Lower leg skin (tissue), 4 donors: ENCODE results near the gene ZNF669. TPM values are rescaled to one million over a fixed set of nuclear protein-coding genes. Genes with fewer than 3 reads are reported as not detected.

Experiments used
- DNase-seq, 2 donors: peaks; one replicate each; pipeline ENCODE4 v3.0.0-alpha.2; 2019; ENCODE audit warnings: low spot score in 2 of 2
- H3K4me3 ChIP-seq: fragments of 200-600 bp; sonication (generic); 2 replicates; pipeline ENCODE4 v1.5.1; 2017; ENCODE audit warnings: mild to moderate bottlenecking, low read depth; ENCODE audit not compliant: poor library complexity, severe bottlenecking
- POLR2A ChIP-seq, 2 donors: fragments of 450-650 bp; IDR thresholded peaks; one replicate each; pipeline ENCODE4 v1.6.1; 2016 to 2017; ENCODE audit warnings: antibody characterized with exemption in 2 of 2, mild to moderate bottlenecking in 1 of 2, moderate library complexity in 1 of 2
- WGBS, 2 donors: methylation state at CpG; one replicate each; pipeline ENCODE4 v1.1.5; 2018; 5-methylcytosine and 5-hydroxymethylcytosine counted together
- intact Hi-C: fragments of 100-400 bp; cut with DNase I; formaldehyde crosslinking; loops from one replicate; pipeline ENCODE4 v1.15.0; 2023; ENCODE audit warnings: low total_unique reads
- total RNA-seq, 4 donors: library from RNA; depleted of rRNA; stranded (reverse); fragments of >200 nt; gene quantifications; one replicate each; pipeline ENCODE4 v1.1.0, GENCODE V29; 2016
- TF ChIP-seq, protein P1 (sequence below), 3 donors: fragments of 450-650 bp; IDR thresholded peaks; one replicate each; pipeline ENCODE4 v1.5.1; 2016; ENCODE audit warnings: antibody characterized with exemption in 3 of 3, mild to moderate bottlenecking in 3 of 3, moderate library complexity in 2 of 3

Gene ZNF669
- total RNA-seq, 4 donors from 2014 or later: 5.4 to 8.7 (median 7.0) TPM

DNA sequence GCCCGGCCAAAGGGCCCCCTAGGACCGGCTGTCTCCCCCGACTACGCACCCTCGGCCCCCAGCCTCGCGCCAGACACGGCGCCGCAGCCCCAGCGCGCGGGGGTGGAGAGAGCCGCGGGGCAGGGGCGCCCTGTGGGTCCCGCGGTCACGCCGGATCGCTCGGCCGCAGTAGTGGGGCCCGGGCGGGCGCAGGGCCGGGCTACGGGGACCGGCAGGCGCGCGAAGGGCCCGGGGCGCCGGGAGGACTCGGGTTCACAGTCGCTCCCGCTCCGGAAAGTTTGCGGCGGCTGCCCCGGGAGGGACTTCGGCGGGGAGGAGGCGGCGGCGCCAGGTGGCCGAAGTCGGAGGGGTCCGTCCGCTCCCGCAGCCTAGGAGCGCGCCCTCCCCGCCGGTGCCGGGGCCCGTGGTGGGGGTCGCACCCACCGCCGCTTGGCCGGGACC is 7.1 kb upstream of the ZNF669 start:
- peak in 1 of 2 donors; percentile 86 for DNase-seq
- H3K4me3 ChIP-seq: peak overlapping the region; percentile 63
- WGBS, 2 donors: 0% methylated on average over 3 to 10 of the region's 62 CpGs
- TF ChIP-seq POLR2A (IDR thresholded peaks at IDR 0.05): no peak
- TF ChIP-seq, protein P1, sequence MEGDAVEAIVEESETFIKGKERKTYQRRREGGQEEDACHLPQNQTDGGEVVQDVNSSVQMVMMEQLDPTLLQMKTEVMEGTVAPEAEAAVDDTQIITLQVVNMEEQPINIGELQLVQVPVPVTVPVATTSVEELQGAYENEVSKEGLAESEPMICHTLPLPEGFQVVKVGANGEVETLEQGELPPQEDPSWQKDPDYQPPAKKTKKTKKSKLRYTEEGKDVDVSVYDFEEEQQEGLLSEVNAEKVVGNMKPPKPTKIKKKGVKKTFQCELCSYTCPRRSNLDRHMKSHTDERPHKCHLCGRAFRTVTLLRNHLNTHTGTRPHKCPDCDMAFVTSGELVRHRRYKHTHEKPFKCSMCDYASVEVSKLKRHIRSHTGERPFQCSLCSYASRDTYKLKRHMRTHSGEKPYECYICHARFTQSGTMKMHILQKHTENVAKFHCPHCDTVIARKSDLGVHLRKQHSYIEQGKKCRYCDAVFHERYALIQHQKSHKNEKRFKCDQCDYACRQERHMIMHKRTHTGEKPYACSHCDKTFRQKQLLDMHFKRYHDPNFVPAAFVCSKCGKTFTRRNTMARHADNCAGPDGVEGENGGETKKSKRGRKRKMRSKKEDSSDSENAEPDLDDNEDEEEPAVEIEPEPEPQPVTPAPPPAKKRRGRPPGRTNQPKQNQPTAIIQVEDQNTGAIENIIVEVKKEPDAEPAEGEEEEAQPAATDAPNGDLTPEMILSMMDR (IDR thresholded peaks at IDR 0.05): no peak
- intact Hi-C loops: no loop called here

DNA sequence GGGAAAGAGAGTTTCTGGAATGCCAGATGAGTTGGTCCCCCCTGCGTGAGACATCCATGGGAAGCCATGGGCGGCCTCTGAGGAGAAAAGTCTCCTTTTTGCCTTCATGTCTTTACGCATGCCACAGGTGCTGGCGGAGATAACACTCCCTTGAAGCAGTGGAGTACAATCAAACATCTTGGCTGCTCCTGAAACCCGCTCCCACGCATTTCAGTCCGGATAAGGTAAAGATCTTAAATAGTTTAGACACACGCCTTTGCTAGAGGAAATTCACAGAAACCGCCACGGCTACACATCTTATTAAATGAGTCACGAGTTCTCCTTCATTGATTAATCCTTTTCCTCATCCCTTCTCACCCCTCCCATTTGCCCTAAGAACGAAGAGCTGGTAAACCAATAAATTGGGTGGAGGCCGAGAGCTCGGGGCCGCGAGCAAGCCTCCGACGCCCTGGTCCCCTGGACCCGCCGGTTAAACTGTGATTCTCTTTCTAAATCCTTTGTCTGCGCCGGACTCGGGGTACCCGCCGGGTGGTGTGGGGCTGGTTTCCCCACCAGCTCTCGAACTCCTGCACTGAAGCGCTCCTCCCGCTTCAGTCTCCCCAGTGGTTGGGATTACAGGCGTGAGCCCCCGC is 6.6 kb upstream of the ZNF669 start:
- TF ChIP-seq, protein P1 (IDR thresholded peaks at IDR 0.05): no peak
- TF ChIP-seq POLR2A (IDR thresholded peaks at IDR 0.05): no peak
- intact Hi-C loops: no loop called here
- DNase-seq: no peak
- 13 to 14% methylated on average over 29 to 30 of the region's 30 CpGs for WGBS, 2 donors
- peak overlapping the region; percentile 63 for H3K4me3 ChIP-seq

DNA sequence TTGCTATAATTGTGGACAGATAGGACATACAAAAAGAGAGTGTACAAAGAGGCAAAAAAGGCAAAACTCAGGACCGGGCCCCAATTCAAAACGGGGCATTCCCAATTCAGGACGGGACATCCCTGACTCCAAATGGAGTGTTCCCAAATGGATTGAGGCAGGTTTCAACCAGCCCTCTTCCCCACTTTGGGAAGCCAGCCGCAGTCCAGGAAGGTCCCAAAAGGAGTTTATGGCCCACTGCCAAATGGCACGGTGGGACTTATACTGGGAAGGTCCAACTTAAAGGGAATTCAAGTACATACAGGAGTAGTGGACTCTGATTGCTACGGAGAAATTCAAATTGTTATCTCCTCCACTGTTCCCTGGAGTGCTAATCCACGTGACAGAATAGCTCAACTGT is 3.5 kb upstream of the ZNF669 start:
- intact Hi-C loops: no loop called here
- DNase-seq: no peak
- no peak overlapping the region for H3K4me3 ChIP-seq
- no peak for TF ChIP-seq POLR2A (IDR thresholded peaks at IDR 0.05)
- TF ChIP-seq, protein P1 (IDR thresholded peaks at IDR 0.05): no peak
- 82 to 89% methylated on average over 7 of the region's 7 CpGs for WGBS, 2 donors

DNA sequence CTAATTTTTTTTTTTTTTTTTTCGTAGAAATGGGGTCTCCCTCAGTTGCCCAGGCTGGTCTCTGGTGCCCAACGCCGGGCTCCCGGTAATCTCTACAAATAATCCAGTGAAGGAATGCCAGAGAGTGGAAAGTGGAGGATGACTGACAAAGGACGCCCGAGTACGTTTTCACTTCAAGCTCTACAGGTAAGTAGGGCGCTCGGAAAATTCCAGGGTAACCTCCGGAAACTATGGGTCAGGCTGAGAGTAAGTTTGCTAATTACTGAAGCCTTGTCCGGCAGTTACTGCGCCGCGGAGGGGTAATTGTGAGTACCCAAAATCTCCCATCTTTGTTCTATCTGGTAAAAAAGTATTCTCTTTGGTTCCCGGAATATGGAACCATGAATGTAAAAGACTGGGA is 1.8 kb upstream of the ZNF669 start:
- no peak overlapping the region for H3K4me3 ChIP-seq
- WGBS, 2 donors: 90 to 93% methylated on average over 15 of the region's 15 CpGs
- intact Hi-C loops: no loop called here
- TF ChIP-seq POLR2A (IDR thresholded peaks at IDR 0.05): no peak
- TF ChIP-seq, protein P1 (IDR thresholded peaks at IDR 0.05): no peak
- DNase-seq: peak in 1 of 2 donors; percentile 52

DNA sequence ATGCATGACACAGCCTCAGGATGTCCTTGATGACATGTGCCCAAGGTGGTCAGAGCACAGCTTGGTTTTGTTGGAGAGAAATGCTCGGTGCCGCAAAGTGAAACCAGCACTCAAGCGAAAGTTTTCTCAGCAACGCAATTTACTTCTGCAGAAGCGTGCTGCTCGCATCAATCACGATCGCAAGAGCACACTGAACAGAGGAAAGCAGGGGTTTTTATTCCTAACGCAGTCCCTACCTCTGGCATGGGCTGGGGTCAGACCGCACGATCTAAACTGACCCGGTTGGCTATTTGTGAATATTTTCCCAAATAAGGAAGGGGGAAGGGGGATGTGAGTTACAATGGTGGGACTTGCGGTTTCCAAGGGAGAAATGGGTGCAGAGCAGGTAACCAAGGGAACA is 809 bp upstream of the ZNF669 start:
- WGBS, 2 donors: 82 to 85% methylated on average over 13 of the region's 13 CpGs
- intact Hi-C loops: no loop called here
- peak in 1 of 2 donors; percentile 20 for DNase-seq

More for the DNA sequence above, 809 bp upstream of the ZNF669 start:
- TF ChIP-seq, protein P1 (IDR thresholded peaks at IDR 0.05): no peak
- no peak for TF ChIP-seq POLR2A (IDR thresholded peaks at IDR 0.05)
- no peak overlapping the region for H3K4me3 ChIP-seq
